HG03175 (cell line): ENCODE data around the gene CACUL1.

ENCODE experiments used
- ATAC-seq: cut with Tn5 transposase; IDR thresholded peaks from one replicate; pipeline ENCODE4 v1.9.1; 2021; ENCODE audit warnings: mild to moderate bottlenecking, moderate library complexity; ENCODE audit not compliant: unreplicated experiment

Gene CACUL1

GRCh38 chr10:118735294-118735693 is 19.5 kb downstream of the CACUL1 start:
- no peak for ATAC-seq

- no peak for ATAC-seq
Measured at GRCh38 chr10:118734475-118734874, 20.3 kb downstream of the CACUL1 start.

- peak; percentile 46 for ATAC-seq
Measured at GRCh38 chr10:118732245-118733165, 22.3 kb downstream of the CACUL1 start.

- no peak for ATAC-seq
Measured at GRCh38 chr10:118730756-118731456, 23.9 kb downstream of the CACUL1 start.

- peak; percentile 96 for ATAC-seq
Measured at GRCh38 chr10:118729641-118730258, 25.0 kb downstream of the CACUL1 start.

GRCh38 chr10:118729200-118729599 is 25.6 kb downstream of the CACUL1 start:
- peak; percentile 13 for ATAC-seq

- no peak for ATAC-seq
Measured at GRCh38 chr10:118725886-118726500, 28.8 kb downstream of the CACUL1 start.

GRCh38 chr10:118723466-118723865 is 31.3 kb downstream of the CACUL1 start:
- ATAC-seq, result no peak

- ATAC-seq, result no peak
Measured at GRCh38 chr10:118721539-118721876, 33.3 kb downstream of the CACUL1 start.

GRCh38 chr10:118720685-118721538 is 33.9 kb downstream of the CACUL1 start:
- ATAC-seq, result no peak

GRCh38 chr10:118714366-118714765 is 40.4 kb downstream of the CACUL1 start:
- ATAC-seq, result no peak

- ATAC-seq, result no peak
Measured at GRCh38 chr10:118712930-118713634, 41.7 kb downstream of the CACUL1 start.

- no peak for ATAC-seq
Measured at GRCh38 chr10:118712080-118712479, 42.7 kb downstream of the CACUL1 start.

GRCh38 chr10:118710487-118710886 is 44.3 kb downstream of the CACUL1 start:
- no peak for ATAC-seq

- no peak for ATAC-seq
Measured at GRCh38 chr10:118708571-118708970, 46.2 kb downstream of the CACUL1 start.

GRCh38 chr10:118704711-118705110 is 50.1 kb downstream of the CACUL1 start:
- ATAC-seq, result no peak

GRCh38 chr10:118701529-118702323 is 53.0 kb downstream of the CACUL1 start:
- no peak for ATAC-seq

- peak; percentile 99 for ATAC-seq
Measured at GRCh38 chr10:118698421-118698820, 56.3 kb downstream of the CACUL1 start.

GRCh38 chr10:118694848-118695247 is 59.9 kb downstream of the CACUL1 start:
- no peak for ATAC-seq
